Purkinje cell (primary cell): Measurements from ENCODE around the gene FYB1. TPM values are rescaled to one million over a fixed set of nuclear protein-coding genes. Genes with fewer than 3 reads are reported as not detected.

ENCODE experiments used
- polyA plus RNA-seq: library from polyadenylated mRNA; unstranded; fragments of >200 nt; fragmentation: Nextera tagmentation; gene quantifications from 2 replicates; pipeline ENCODE4 v1.2.1, GENCODE V29; 2014

Gene FYB1, protein sequence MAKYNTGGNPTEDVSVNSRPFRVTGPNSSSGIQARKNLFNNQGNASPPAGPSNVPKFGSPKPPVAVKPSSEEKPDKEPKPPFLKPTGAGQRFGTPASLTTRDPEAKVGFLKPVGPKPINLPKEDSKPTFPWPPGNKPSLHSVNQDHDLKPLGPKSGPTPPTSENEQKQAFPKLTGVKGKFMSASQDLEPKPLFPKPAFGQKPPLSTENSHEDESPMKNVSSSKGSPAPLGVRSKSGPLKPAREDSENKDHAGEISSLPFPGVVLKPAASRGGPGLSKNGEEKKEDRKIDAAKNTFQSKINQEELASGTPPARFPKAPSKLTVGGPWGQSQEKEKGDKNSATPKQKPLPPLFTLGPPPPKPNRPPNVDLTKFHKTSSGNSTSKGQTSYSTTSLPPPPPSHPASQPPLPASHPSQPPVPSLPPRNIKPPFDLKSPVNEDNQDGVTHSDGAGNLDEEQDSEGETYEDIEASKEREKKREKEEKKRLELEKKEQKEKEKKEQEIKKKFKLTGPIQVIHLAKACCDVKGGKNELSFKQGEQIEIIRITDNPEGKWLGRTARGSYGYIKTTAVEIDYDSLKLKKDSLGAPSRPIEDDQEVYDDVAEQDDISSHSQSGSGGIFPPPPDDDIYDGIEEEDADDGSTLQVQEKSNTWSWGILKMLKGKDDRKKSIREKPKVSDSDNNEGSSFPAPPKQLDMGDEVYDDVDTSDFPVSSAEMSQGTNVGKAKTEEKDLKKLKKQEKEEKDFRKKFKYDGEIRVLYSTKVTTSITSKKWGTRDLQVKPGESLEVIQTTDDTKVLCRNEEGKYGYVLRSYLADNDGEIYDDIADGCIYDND
- 0.87 TPM in 1 of 2 replicates, not detected in the other for polyA plus RNA-seq

DNA sequence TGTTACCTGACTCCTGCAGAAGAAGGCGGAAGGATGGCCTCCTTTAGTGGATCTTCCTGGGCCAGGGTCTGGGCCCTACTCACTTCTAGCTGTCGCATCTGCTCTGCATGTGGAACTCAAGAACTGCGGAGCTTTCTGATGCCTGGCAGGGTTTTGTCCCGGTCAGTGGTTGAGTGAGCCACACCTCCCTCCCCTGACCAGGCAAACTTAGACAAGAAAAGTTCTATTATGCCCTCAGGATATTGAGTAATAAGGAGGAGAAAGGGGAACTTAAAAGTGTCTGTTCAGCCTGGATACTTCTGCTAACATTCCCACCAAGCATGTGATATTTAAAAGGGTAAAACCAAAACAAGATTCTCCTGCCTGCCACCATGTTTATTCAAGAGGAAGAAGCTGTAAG, at the start of gene FYB1:
FYB1 (minus strand) TSS at position 127 of the 400 bp plus-strand sequence. CDS start 16,603 bp downstream, outside the sequence.

DNA sequence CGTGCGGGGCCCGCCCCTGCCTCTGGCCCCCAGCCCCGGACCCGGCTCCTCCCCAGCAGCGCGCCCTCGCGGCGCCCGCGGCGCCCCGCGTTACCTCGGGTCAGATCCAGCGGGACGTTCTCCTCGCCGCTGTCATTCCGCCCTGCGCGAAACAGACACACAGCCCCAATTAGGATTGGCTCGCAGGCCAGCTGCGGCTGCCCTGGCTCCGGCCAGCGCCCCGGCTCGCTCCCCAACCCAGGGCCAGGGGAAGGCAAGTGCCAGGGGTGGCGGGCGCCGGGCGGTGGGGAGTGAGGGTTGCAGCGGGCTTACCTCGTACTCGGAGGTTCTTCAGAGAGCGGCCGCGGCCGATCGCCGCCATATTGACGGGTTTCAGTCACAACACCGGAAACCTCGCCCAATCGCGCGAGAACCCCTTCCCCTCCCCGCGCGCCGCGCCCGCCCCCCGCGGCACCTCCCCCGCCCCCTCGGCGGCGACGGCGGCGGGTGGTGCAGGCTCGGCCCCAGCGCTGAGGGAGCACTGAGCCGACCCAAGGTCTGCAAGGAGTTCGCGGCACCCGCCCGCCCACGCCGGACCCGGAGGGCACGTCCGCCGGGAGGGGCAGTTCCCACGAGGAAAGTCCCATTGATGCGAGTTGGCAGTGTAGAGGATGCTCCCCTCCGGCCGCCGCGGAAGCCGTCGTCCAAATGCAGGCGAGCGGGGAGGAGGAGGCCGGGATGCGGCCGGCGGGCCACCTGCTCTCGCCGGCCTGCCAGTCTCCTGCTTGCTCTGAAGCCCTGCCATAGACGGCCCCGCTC, 145.1 kb downstream of the FYB1 start, which contains the start of gene RICTOR:
RICTOR (minus strand) TSS at position 383 of the 798 bp plus-strand sequence; CDS start at position 361, 22 bp downstream.

Other genes with a start within 250 kb of the FYB1 start
- 78.1 and 107 TPM in 2 replicates for gene RICTOR, start 145.2 kb downstream of the FYB1 start, polyA plus RNA-seq
- 0.08 TPM in 1 of 2 replicates, not detected in the other for gene C9, start 144.9 kb upstream of the FYB1 start, polyA plus RNA-seq
- gene DAB2, start 205.4 kb upstream of the FYB1 start, polyA plus RNA-seq = 27.8 and 35.2 TPM in 2 replicates